Stimulated activated CD4-positive, alpha-beta T cell treated with anti-CD3 and anti-CD28 coated beads, TNF-alpha, amount 100 ng/mL, for 4 hours (primary cell): ENCODE data around the gene MSANTD1.

ENCODE experiments used
- DNase-seq, 3 experiments: peaks; one replicate each; pipeline ENCODE4 v3.0.0-alpha.2; 2020; ENCODE audit warnings: low read depth in 3 of 3

The MSANTD1 gene

DNA sequence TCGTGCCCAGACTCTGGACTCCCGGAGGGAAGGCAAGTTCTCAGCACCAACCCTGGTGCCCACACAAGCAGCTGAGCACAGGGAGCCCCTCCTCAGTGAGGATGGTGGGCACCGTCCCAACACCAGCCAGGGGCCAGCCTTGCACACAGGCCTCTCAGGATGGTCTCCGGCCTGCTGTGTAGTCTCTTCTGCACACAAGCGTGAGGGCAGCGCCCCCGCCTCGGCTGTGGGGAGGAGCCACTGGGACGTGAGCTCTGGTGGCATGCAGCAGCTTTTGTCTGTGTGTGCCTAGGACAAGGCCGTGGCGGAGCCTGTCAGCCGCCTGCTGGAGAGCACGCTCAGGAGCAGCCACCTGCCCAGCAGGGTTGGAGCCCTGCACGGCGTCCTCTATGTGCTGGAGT is 16.1 kb upstream of the MSANTD1 start:
- no peak for DNase-seq

DNA sequence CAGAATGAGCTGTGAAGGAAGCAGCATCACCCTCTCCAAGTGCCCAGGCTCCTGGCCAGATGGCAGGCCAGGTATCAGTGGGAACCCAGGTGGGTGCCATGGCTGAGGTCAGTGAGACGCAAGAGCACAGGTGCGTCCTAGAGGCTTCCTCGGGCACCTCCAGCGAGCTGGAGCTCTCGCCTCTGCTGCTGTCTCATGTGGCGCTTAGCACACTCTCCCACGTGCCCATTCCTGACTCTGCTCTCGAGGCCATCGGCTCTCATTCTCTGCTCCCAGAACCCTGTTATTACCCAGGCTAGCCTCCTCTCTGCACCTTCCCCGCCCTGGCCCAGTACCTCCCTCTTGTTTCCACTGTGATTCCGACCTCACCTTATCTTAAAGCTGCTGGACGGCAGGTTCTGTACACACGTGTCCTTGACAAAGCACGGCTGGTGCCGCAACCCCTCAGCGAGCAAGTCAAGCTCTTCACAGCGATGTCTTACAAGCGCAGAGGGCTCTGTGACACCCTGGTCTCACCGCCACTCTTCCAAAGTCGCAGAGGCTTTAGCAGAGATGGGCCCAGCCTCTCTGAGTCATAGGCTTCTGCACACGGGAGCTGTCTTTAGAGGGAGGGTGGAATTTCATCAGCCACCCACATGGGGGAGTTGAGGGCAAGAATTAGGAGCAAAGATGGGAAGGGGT is 15.4 kb upstream of the MSANTD1 start:
- DNase-seq: no peak

DNA sequence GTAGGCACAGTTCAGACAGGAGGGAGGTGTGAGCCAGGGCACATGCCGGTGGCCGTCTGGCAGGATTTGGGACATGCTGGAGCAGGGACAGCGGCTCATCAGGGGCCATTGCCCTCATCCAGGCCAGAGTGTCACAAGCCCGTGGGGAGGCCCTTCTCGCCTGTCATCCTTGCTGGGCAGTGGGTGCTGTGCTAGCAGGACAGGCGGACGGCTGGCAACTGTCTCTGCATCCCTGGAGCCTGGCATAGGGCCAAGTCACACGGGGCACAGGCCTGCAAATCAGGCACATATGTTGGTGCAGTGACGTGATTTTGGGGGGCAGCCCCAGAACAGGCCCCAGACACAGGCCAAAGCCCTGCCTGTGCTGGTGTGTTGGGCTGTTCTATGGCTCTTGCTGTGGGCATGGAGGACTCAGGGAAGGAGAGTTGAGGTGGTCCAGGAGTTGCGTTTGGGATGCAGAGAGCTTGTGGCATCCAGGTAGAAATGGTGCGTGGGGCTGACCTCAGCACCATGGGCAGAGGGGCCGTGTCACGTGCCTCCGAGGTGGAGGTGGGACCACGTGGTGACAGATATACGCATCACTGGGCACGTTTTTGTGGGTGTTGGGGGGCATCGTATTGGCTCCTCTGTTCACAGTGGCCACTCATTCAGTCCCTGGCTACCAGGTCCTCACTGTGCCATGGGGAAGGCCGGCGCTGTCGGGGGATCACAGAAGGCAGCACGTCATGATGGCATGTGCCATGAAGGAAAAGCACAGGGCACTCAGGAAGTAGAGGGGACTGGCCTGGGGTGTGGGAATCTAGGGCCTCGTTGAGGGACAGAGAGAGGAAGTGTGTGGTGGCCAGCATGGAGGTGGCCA is 14.6 kb upstream of the MSANTD1 start:
- DNase-seq: no peak

DNA sequence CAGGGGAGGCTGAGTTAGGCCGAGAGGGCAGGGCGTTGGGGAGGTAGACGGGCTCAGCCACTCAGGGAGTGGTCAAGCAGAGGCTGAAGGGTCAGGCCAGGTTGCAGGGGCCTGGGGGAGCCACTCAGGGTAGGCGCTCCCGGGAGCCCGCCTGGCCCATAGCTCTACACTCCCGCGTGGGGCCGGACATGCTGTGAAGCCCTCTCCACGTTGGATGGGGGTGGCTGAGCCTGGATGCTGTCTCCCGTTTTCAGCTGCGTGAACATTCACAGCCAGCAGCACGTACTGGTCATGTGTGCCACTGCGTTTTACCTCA is 14.0 kb upstream of the MSANTD1 start:
- DNase-seq: no peak

DNA sequence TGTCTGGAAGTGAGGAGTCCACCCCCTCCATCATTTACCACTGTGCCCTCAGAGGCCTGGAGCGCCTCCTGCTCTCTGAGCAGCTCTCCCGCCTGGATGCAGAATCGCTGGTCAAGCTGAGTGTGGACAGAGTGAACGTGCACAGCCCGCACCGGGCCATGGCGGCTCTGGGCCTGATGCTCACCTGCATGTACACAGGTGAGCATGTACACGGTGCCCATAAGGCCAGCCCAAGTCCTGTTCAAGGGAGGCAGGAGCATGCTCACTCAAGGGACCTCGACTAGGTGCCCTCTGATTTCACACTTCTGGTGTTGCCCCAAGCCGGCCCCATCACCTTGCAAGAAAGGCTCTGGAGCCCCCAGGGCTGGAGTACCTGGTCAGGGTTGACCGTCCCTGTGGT is 13.4 kb upstream of the MSANTD1 start:
- DNase-seq: no peak

- DNase-seq: no peak
Observed at GRCh38 chr4:3236326-3236878, 12.6 kb upstream of the MSANTD1 start.

- DNase-seq: no peak
Observed at GRCh38 chr4:3237266-3237665, 11.7 kb upstream of the MSANTD1 start.

DNA sequence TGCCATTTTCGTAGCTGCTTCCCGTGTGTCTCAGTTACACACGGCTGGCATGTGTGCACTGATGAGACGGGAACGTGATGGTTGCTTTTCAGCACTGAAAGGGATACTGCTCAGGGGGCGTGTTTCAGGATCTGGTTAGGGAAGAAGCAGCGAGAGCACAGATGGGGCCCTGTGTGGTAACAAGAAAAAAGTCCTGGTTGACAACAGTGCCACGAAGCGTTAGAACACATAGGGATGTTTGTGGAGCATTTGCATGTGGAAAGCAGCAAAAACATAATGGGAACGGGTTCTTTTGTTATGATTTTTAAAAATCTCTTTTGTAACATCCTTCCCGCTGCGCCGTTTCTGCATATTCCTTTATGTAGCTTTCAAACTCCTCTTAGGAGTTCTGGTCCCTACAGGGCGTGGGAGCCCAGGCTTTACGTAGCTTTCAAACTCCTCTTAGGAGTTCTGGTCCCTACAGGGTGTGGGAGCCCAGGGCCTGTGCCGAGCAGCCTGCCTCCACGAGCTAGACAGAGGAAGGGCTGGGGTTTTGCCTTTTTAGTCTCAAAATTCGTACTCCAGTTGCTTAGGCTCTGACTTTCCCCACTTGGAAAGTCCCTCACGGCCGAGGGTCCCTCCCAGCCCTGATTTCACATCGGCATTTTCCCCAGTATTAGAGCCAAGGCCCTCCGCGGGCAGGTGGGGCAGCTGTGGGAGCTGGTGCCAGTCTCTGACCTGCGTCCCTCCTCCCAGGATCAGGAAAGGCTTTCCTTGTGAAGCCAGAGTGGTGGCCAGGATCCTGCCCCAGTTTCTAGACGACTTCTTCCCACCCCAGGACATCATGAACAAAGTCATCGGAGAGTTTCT is 11.0 kb upstream of the MSANTD1 start:
- DNase-seq: no peak

GRCh38 chr4:3238721-3239120 is 10.2 kb upstream of the MSANTD1 start:
- no peak for DNase-seq

DNA sequence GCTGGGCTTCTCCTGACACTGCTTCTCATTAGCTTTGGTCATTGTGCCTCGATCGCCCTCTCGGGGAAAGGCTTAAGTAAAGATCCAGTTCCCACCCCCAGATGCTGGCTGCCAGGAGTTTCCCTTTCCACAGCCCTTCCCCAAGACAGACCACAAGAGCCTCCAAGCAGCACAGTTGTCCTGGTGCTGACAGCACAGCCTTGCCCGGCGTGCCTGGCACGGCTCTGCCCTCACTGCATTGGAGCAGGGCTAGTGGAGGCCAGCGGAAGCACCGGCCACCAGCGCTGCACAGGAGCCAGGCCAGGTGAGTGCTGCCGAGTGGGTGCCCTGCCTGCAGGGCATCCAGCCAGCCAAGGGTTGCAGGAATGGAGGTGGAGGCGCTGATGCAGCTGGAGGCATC is 9.7 kb upstream of the MSANTD1 start:
- DNase-seq: no peak

- DNase-seq: no peak
Observed at GRCh38 chr4:3239998-3240920, 8.7 kb upstream of the MSANTD1 start.

DNA sequence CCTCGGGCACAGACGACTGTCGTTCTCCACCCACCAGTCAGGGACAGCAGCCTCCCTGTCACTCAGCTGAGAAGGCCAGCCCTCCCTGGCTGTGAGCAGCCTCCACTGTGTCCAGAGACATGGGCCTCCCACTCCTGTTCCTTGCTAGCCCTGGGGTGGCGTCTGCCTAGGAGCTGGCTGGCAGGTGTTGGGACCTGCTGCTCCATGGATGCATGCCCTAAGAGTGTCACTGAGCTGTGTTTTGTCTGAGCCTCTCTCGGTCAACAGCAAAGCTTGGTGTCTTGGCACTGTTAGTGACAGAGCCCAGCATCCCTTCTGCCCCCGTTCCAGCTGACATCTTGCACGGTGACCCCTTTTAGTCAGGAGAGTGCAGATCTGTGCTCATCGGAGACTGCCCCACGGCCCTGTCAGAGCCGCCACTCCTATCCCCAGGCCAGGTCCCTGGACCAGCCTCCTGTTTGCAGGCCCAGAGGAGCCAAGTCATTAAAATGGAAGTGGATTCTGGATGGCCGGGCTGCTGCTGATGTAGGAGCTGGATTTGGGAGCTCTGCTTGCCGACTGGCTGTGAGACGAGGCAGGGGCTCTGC is 7.9 kb upstream of the MSANTD1 start:
- no peak for DNase-seq

GRCh38 chr4:3241898-3242524 is 6.9 kb upstream of the MSANTD1 start:
- DNase-seq: no peak

DNA sequence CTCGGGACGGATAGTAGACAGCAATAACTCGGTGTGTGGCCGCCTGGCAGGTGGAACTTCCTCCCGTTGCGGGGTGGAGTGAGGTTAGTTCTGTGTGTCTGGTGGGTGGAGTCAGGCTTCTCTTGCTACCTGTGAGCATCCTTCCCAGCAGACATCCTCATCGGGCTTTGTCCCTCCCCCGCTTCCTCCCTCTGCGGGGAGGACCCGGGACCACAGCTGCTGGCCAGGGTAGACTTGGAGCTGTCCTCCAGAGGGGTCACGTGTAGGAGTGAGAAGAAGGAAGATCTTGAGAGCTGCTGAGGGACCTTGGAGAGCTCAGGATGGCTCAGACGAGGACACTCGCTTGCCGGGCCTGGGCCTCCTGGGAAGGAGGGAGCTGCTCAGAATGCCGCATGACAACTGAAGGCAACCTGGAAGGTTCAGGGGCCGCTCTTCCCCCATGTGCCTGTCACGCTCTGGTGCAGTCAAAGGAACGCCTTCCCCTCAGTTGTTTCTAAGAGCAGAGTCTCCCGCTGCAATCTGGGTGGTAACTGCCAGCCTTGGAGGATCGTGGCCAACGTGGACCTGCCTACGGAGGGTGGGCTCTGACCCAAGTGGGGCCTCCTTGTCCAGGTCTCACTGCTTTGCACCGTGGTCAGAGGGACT is 5.7 kb upstream of the MSANTD1 start:
- DNase-seq: no peak

DNA sequence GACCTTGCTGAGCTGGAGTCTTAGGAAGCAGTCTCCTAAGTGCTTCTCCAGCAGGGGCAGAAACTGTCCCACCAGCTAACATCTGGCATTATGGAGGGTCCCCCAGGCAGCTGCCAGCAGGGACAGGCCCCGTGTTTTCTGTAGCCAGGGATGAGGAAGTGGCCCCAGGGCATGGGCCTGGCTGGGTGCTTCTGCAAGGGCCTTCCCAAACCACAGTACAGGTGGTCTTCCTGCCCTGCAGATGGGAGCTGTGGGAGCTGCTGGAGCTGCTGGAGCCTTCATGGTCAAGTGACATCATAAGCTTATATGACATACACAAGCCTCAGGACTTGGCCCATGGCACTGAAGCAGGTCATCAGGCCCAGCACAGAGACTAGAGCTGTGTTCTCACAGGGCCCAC is 5.0 kb upstream of the MSANTD1 start:
- no peak for DNase-seq

- DNase-seq: no peak
Observed at GRCh38 chr4:3244747-3245146, 4.2 kb upstream of the MSANTD1 start.

DNA sequence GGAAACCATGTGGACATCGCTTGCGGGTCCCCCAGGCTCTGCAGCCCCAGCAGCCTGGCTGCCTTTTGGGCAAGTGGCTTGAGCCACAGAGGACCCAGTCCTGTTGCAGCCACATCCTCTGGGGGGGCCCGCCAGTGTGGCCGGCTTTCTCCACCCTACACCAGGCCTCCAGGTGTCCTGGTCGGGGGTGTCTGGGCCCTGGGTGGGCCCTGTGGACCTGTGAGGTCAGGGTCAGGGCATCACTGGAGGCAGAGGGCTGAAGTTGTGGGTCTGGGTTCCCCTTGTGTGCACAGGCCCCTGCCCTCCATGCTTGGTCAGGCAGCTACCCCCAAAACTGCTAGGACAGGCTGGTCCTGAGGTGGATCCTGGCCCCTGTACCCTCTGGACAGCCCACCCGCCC is 3.3 kb upstream of the MSANTD1 start:
- no peak for DNase-seq

DNA sequence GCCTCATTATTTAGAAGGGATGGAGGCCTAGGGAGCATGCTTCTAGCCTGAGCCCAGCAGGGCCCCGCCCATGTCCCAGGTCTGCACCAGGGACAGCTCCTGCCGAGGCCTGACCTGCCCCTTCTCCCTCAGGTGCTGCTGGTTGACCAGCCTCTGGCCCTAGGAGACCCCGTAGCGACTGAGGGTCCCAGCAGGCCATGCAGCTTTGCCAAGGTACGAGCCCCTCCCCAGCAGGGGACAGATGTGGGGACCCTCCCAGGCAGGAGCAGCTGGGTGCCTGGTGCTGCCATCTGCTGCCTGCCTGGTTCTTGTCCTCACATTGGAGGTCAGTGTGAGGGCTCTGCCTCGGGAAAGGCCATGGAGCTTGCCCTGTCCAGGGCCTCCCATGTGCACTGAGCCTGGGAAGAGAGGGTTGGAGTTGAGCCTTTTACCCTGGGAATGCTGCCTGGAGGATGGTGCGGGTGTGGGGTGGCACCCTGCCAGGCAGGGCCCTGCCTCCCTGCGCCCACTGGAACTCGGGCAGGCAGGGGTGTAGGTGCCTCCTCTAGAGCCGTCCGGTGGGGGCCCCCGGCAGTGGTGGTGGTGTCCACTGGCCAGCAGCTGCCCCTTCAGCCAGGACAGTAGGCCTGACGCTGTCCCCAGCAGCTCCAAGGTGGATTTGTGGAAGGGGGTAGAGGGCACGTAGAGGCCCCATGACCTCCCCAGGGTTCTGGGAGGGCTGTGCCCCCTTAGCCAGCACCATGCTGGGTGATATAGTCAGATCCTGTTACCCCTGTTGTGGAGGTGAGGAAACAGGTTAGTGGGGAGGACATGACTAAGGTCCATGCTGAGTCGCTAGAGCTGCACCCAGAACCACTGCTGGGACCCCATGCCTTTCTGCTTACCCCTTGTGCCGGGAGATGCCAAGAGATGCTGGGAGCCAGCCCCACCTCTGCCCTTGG is 2.2 kb upstream of the MSANTD1 start:
- DNase-seq: no peak
